Vagina (tissue), 2 donors: ENCODE data around the gene TNFAIP8L3. TPM values are rescaled to one million over a fixed set of nuclear protein-coding genes. Genes with fewer than 3 reads are reported as not detected.

ENCODE experiments used
- DNase-seq, 2 donors: peaks; one replicate each; pipeline ENCODE4 v3.0.0-alpha.2; 2017; ENCODE audit errors: extremely low spot score in 2 of 2
- H3K27ac ChIP-seq: fragments of 200-600 bp; sonication (generic); one replicate; pipeline ENCODE4 v1.5.1; 2019
- H3K27me3 ChIP-seq: fragments of 200-600 bp; sonication (generic); one replicate; pipeline ENCODE4 v1.5.1; 2019
- H3K36me3 ChIP-seq, 2 donors: fragments of 200-600 bp; sonication (generic); one replicate each; pipeline ENCODE4 v1.5.1; 2017 to 2019
- H3K4me1 ChIP-seq: fragments of 200-600 bp; sonication (generic); one replicate; pipeline ENCODE4 v1.5.1; 2019
- H3K4me3 ChIP-seq, 2 donors: fragments of 200-600 bp; sonication (generic); 1 replicate in 1 of 2; 2 replicates in 1 of 2; pipeline ENCODE4 v1.5.1; 2016 to 2019
- H3K9me3 ChIP-seq: fragments of 200-600 bp; sonication (generic); one replicate; pipeline ENCODE4 v1.5.1; 2019
- POLR2A ChIP-seq, 2 donors: fragments of 450-650 bp; IDR thresholded peaks; one replicate each; pipeline ENCODE4 v1.6.1; 2017; ENCODE audit warnings: antibody characterized with exemption in 2 of 2, mild to moderate bottlenecking in 2 of 2, moderate library complexity in 2 of 2
- POLR2AphosphoS5 ChIP-seq, 2 donors: sonication (generic); formaldehyde crosslinking; IDR thresholded peaks; one replicate each; pipeline ENCODE4 v1.9.0; 2017; ENCODE audit warnings: antibody characterized with exemption in 2 of 2, mild to moderate bottlenecking in 2 of 2, low read depth in 1 of 2; ENCODE audit not compliant: insufficient read depth in 1 of 2
- intact Hi-C: fragments of 100-400 bp; cut with DNase I; formaldehyde crosslinking; loops from one replicate; pipeline ENCODE4 v1.15.1; 2023
- total RNA-seq: library from RNA; depleted of rRNA; stranded (reverse); fragments of >200 nt; gene quantifications from one replicate; pipeline ENCODE4 v1.2.3, GENCODE V29; 2016
- TF ChIP-seq, protein P1 (sequence below), 3 experiments: fragments of 450-650 bp in 2 of 3; fragments of 200-600 bp in 1 of 3; sonication (generic) in 1 of 3; IDR thresholded peaks; one replicate each; pipeline ENCODE4 v1.5.1; 2017 to 2019; ENCODE audit warnings: antibody characterized with exemption in 3 of 3, mild to moderate bottlenecking in 2 of 3, moderate library complexity in 2 of 3

Gene TNFAIP8L3
- total RNA-seq, 1 donor from 2014 or later = 21.9 TPM

DNA sequence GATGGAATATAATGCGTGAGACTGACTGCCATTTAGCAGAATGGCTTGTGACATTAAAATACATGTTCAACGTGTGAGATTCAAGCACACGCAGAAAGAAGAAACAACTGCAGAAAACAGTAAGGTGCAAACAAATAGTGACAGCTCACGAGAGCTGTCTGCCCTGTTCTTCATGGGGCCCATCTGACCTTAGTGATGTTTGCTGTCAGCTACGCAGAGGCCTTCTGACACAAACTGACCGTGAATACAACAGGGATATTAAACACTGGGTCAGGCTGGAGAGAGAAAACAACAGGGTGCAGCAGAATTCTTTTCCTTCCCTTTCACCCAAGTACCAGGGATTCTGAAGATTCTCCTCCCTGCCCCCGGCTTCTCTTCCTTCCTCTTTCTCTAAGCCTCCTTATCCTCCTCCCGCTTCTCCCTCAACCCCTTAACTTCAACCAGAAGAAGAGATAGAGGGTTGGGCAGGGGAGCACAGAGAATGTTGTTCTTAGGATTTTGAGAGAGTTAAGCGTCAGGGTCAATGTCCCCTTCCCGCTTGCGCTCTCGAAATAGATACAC is 2.1 kb downstream of the TNFAIP8L3 start:
- no peaks in the 10 kb centered on the region for H3K9me3 ChIP-seq
- no peaks in the 10 kb centered on the region for H3K36me3 ChIP-seq
- H3K27me3 ChIP-seq = no peaks in the 10 kb centered on the region
- TF ChIP-seq POLR2A (IDR thresholded peaks at IDR 0.05) (no peak), POLR2AphosphoS5 (IDR thresholded peaks at IDR 0.05; ENCODE audit: insufficient read depth in 1 of 2, low read depth in 1 of 2) (no peak)
- TF ChIP-seq, protein P1, sequence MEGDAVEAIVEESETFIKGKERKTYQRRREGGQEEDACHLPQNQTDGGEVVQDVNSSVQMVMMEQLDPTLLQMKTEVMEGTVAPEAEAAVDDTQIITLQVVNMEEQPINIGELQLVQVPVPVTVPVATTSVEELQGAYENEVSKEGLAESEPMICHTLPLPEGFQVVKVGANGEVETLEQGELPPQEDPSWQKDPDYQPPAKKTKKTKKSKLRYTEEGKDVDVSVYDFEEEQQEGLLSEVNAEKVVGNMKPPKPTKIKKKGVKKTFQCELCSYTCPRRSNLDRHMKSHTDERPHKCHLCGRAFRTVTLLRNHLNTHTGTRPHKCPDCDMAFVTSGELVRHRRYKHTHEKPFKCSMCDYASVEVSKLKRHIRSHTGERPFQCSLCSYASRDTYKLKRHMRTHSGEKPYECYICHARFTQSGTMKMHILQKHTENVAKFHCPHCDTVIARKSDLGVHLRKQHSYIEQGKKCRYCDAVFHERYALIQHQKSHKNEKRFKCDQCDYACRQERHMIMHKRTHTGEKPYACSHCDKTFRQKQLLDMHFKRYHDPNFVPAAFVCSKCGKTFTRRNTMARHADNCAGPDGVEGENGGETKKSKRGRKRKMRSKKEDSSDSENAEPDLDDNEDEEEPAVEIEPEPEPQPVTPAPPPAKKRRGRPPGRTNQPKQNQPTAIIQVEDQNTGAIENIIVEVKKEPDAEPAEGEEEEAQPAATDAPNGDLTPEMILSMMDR (IDR thresholded peaks at IDR 0.05) = no peak
- DNase-seq = peak in 1 of 2 donors; percentile 74
- H3K27ac ChIP-seq = peak overlapping the region; percentile 72
- peaks cover 48% of the 10 kb centered on the region for H3K4me1 ChIP-seq
- peak overlapping the region in 1 of 2 donors; percentile 56 for H3K4me3 ChIP-seq
- intact Hi-C loops = no loop called here

GRCh38 chr15:51090753-51091152 is 4.0 kb downstream of the TNFAIP8L3 start:
- intact Hi-C loops = no loop called here
- H3K4me3 ChIP-seq = no peak overlapping the region
- no peaks in the 10 kb centered on the region for H3K27me3 ChIP-seq
- peaks cover 45% of the 10 kb centered on the region for H3K4me1 ChIP-seq
- no peaks in the 10 kb centered on the region for H3K9me3 ChIP-seq
- TF ChIP-seq, protein P1 (IDR thresholded peaks at IDR 0.05) = no peak
- TF ChIP-seq POLR2AphosphoS5 (IDR thresholded peaks at IDR 0.05; ENCODE audit: insufficient read depth in 1 of 2, low read depth in 1 of 2) = no peak
- no peak for TF ChIP-seq POLR2A (IDR thresholded peaks at IDR 0.05)
- peak overlapping the region; percentile 25 for H3K27ac ChIP-seq
- no peak for DNase-seq
- H3K36me3 ChIP-seq = no peaks in the 10 kb centered on the region

DNA sequence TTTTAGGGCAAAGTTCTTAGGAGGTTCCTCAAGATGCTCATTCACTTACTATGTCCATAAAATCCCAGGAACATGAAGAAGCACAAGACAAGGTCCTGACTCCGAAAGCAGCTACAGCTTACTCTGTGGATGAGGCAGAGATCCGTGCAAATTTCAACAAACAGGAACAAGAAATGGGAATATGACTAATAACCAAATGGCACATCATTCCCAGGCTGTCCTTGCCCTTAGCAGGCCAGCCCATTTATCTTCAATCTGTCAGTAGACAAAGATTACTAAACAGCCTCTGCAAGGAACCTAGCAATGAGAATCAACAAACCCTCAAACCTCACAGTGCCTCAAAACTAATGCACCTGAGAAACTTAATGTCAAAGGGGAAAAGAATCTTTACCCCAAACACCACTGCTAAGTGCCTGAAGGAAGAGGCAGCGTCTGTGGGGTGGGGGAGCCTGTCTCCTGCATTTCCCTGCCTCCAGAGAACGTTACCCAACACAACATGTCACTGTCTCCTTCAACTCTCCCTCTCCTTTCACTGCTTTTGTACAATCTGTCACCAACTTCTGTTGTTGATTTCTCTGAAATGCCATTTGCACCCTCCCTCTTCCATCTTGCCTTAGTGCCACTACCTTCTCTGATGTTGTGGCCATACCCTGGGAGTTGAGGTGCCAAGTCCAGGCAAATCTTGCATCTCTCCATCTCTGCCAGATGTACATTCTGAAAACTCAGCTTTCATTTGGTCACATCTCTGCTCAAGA is 4.8 kb downstream of the TNFAIP8L3 start:
- no peaks in the 10 kb centered on the region for H3K27me3 ChIP-seq
- no peaks in the 10 kb centered on the region for H3K36me3 ChIP-seq
- no peak for DNase-seq
- intact Hi-C loops = no loop called here
- peak overlapping the region; percentile 25 for H3K27ac ChIP-seq
- TF ChIP-seq POLR2AphosphoS5 (IDR thresholded peaks at IDR 0.05; ENCODE audit: insufficient read depth in 1 of 2, low read depth in 1 of 2) = peak in 1 of 2 donors; percentile 13
- no peak for TF ChIP-seq POLR2A (IDR thresholded peaks at IDR 0.05)
- H3K4me3 ChIP-seq = no peak overlapping the region
- no peaks in the 10 kb centered on the region for H3K9me3 ChIP-seq
- H3K4me1 ChIP-seq = peaks cover 39% of the 10 kb centered on the region

DNA sequence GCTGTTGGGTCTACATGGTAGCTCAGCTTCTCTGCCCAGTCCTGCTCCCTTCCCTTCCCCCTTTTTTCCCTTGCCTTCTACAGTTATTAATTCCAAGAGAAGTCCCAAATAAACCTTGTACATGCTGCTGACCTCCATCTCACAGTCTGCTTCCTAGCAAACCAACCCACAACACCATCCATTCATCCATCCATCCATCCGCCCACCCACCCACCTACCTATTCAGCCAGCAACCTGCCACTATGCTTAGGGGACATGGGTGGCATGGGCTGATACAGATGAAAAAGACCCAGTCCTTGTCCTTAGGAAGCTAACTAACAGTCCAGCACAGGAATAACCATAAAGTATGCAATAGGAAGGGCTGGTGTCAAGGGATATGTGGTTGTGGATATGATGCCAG is 5.7 kb downstream of the TNFAIP8L3 start:
- Histone ChIP-seq H3K27me3 (no peaks in the 10 kb centered on the region), H3K27ac (no peak overlapping the region), H3K4me3 (no peak overlapping the region), H3K4me1 (peaks cover 38% of the 10 kb centered on the region), H3K36me3 (no peaks in the 10 kb centered on the region), H3K9me3 (no peaks in the 10 kb centered on the region)
- no peak for DNase-seq
- intact Hi-C loops = no loop called here
- TF ChIP-seq POLR2A (IDR thresholded peaks at IDR 0.05) (no peak), POLR2AphosphoS5 (IDR thresholded peaks at IDR 0.05; ENCODE audit: insufficient read depth in 1 of 2, low read depth in 1 of 2) (no peak)
- TF ChIP-seq, protein P1 (IDR thresholded peaks at IDR 0.05) = no peak

DNA sequence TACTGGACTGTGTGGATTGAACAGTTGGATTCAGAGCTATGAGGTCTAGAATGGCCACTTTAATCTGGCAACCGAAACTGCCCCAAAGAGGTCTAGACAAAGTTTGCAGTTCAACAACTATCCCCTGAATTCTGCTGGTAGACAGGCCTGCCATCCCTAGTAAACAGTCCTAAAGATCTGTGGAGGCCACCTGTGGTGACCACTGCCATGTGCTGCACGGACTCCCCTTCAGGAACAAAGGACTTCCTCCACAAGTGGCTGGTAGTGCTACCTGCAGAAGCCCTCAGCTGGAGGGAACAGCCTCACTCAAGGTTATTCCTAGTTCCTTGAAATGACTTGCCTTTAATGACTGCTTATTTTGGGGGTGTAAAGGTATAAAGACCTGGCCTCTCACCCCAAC is 6.1 kb downstream of the TNFAIP8L3 start:
- Histone ChIP-seq H3K36me3 (no peaks in the 10 kb centered on the region), H3K27ac (no peak overlapping the region), H3K4me1 (peaks cover 33% of the 10 kb centered on the region), H3K9me3 (no peaks in the 10 kb centered on the region), H3K27me3 (no peaks in the 10 kb centered on the region), H3K4me3 (no peak overlapping the region)
- intact Hi-C loops = no loop called here
- DNase-seq = no peak
- TF ChIP-seq POLR2A (IDR thresholded peaks at IDR 0.05) = no peak
- TF ChIP-seq, protein P1 (IDR thresholded peaks at IDR 0.05) = no peak
- no peak for TF ChIP-seq POLR2AphosphoS5 (IDR thresholded peaks at IDR 0.05; ENCODE audit: insufficient read depth in 1 of 2, low read depth in 1 of 2)
